ENCODE data around the gene LRRC49. TPM values are rescaled to one million over a fixed set of nuclear protein-coding genes. Genes with fewer than 3 reads are reported as not detected.

LRRC49 gene
- total RNA-seq (2012; rRNA removed) (16.8 and 19.2 TPM in 2 replicates), polyA plus RNA-seq (2012; rRNA removed) (7.2 and 8.6 TPM in 2 replicates), Bru-seq, nascent RNA (percentile 60 among the genes with signal in this experiment), BruChase-seq, experiment 1, labeled RNA remaining after a 6-hour chase (percentile 44 among the genes with signal in this experiment), BruChase-seq, experiment 2, labeled RNA remaining after a 2-hour chase (percentile 44 among the genes with signal in this experiment)
- 3.8 TPM in 2 replicates for polyA plus RNA-seq (2012; cell fraction: cytosol; rRNA removed)
- 5.3 and 21.3 TPM in 2 replicates for polyA plus RNA-seq (2012; cell fraction: nucleus; rRNA removed; ENCODE audit: low replicate concordance)
- long read RNA-seq, full-length matches to known transcripts, result 5 of 10 reads
- long read RNA-seq, partial matches to known transcripts, result 1 of 10 reads
- long read RNA-seq, other reads (novel, unspliced or antisense), result 4 of 10 reads

- Histone ChIP-seq H3K36me3 (ENCODE audit: control insufficient read depth, insufficient read depth, low read length) (no peaks in the 10 kb centered on the region), H2BK120ac (ENCODE audit: low read depth, low read length) (peak within 1 kb of the TSS; percentile 74), H3K4me1 (ENCODE audit: control insufficient read depth, insufficient read depth, low read length) (peaks cover 6% of the 10 kb centered on the region; the same call in 1 of the 2 replicates), H3K4me2 (ENCODE audit: low read depth, low read length) (peak within 1 kb of the TSS; percentile 79), H3K9me1 (ENCODE audit: insufficient read depth, low read length) (no peaks in the 10 kb centered on the region), H2BK15ac (ENCODE audit: low read depth, low read length) (peak within 1 kb of the TSS; percentile 17; the same call in 2 of the 3 replicates), H2AK9ac (replicated peaks; ENCODE audit: low read depth, low read length, poor library complexity) (peak within 1 kb of the TSS; percentile 91), H3K4me3 (ENCODE audit: insufficient read depth, low read depth, low read length) (peak within 1 kb of the TSS; percentile 66), H3K56ac (ENCODE audit: extremely low read depth, insufficient read depth, low read length) (peak within 1 kb of the TSS; percentile 31), H3K23ac (ENCODE audit: low read depth, low read length) (peak within 1 kb of the TSS; percentile 73), H4K8ac (ENCODE audit: low read depth in 2 of 2, low read length in 2 of 2) (peak within 1 kb of the TSS; percentile 18 to 88), H2BK5ac (ENCODE audit: low read depth, low read length, poor library complexity, severe bottlenecking) (peak within 1 kb of the TSS; percentile 69), H3K18ac (ENCODE audit: low read depth, low read length) (peak within 1 kb of the TSS; percentile 46; the same call in 1 of the 2 replicates), H2BK20ac (ENCODE audit: low read depth, low read length) (0 out of 2 replicates have a peak within 1 kb of the TSS, but pooled peaks have one; percentile 40), H3K9ac (ENCODE audit: low read depth, low read length) (peak within 1 kb of the TSS; percentile 52), H3K79me1 (ENCODE audit: low read depth in 1 of 2, low read length in 2 of 2) (peaks cover 13 to 20% of the 10 kb centered on the region in 2 experiments), H3K27ac (ENCODE audit: insufficient read depth, low read length) (peak within 1 kb of the TSS; percentile 64), H3K9me3 (ENCODE audit: control insufficient read depth, insufficient read depth, low read length) (no peaks in the 10 kb centered on the region), H3K14ac (replicated peaks; ENCODE audit: low read depth, low read length) (peak within 1 kb of the TSS; percentile 74), H2AK5ac (ENCODE audit: low read depth, low read length) (peak within 1 kb of the TSS; percentile 23; the same call in 1 of the 2 replicates), H2AFZ (replicated peaks; ENCODE audit: low read length, poor library complexity) (peak within 1 kb of the TSS; percentile 94), H3K27me3 (ENCODE audit: control insufficient read depth, insufficient read depth, low read length) (no peaks in the 10 kb centered on the region), H4K91ac (ENCODE audit: insufficient read depth, low read depth, low read length) (peak within 1 kb of the TSS; percentile 53), H4K20me1 (ENCODE audit: insufficient read depth, low read length) (no peaks in the 10 kb centered on the region; the same call in 1 of the 2 replicates), H4K5ac (ENCODE audit: low read depth, low read length) (peak within 1 kb of the TSS; percentile 62), H3K4ac (ENCODE audit: low read depth, low read length) (peak within 1 kb of the TSS; percentile 57)
- WGBS, 2 experiments (ENCODE audit: extremely low coverage in 2 of 2, insufficient read length in 1 of 2), result 1% methylated on average over 29 of the region's 61 CpGs; no CpG with 5 or more reads in 1 of the 2 experiments
- BruUV-seq (replicated peaks), result no TSS peak
- ChIA-PET POLR2A (ENCODE audit: unreplicated experiment) (no interaction called here), CTCF (interaction anchor here (0.6 to 1.6 kb wide), 5 partner anchors 12 to 1150 kb away, joined by 3 to 5 read pairs (median 3); no protein-coding TSS in a partner anchor)
- dilution Hi-C loops (cut with HindIII; ENCODE audit: low sequenced_read_pairs, unreplicated experiment), result no loop called here
- in situ Hi-C loops (cut with MboI; ENCODE audit: low sequenced_read_pairs), result loop anchor here (10.0 kb wide), 1 partner anchor 213 kb away; no protein-coding TSS in a partner anchor
- ATAC-seq (ENCODE audit: low read depth) (peak; percentile 95), DNase-seq (peak; percentile 98)
- intact Hi-C loops (cut with micrococcal nuclease), result loop anchor here (5.0 to 10.0 kb wide), 5 partner anchors 65 to 913 kb away; no protein-coding TSS in a partner anchor
- TF ChIP-seq MAZ (IDR thresholded peaks at IDR 0.05; ENCODE audit: borderline replicate concordance, low read depth, low read length) (0 out of 2 replicates have a peak, but pooled peaks have one; percentile 52), POLR2A (IDR thresholded peaks at IDR 0.05; ENCODE audit: low read depth, low read length) (peak; percentile 52; the same call in 1 of the 2 replicates), MXI1 (IDR thresholded peaks at IDR 0.05; ENCODE audit: borderline replicate concordance, low read depth, low read length) (peak; percentile 94), RCOR1 (IDR thresholded peaks at IDR 0.05; ENCODE audit: insufficient replicate concordance, low read length) (no peak)
Observed at GRCh38 chr15:70892002-70892911, at the start of gene LRRC49, which contains the start of gene THAP10. TSS of gene LRRC49 (plus strand) at chr15:70892826. CDS start at chr15:70892895, 69 bp downstream. TSS of gene THAP10 (minus strand) at chr15:70892433. CDS start at chr15:70892272, 161 bp downstream.

Measured in IMR-90 (cell line).